Measurements from ENCODE around the gene DPF3.

Gene DPF3

DNA sequence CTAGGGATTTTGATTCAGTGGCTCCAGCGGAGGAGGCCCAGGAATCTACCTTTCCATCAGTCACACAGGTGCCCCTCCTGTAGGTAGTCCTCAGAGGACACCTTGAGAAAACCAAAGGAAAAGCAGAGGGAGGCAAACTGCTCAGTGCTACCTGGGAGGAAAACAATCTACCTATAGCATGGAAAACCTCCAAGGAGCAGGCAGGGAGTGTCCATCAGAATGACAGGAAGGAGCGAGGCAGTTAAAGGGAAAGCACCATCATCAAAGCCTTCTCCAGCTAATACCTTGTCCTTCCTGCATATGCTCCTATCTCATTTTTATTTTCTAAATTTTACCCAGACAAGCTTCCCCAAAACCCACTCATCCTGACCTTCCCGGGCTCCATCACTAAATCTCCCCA, 25.4 kb downstream of the DPF3 start:
- ChIA-PET CTCF (no interaction called here), POLR2A (no interaction called here)
- DNase-seq (ENCODE audit: extremely low spot score) = no peak
- TF ChIP-seq, protein P1, sequence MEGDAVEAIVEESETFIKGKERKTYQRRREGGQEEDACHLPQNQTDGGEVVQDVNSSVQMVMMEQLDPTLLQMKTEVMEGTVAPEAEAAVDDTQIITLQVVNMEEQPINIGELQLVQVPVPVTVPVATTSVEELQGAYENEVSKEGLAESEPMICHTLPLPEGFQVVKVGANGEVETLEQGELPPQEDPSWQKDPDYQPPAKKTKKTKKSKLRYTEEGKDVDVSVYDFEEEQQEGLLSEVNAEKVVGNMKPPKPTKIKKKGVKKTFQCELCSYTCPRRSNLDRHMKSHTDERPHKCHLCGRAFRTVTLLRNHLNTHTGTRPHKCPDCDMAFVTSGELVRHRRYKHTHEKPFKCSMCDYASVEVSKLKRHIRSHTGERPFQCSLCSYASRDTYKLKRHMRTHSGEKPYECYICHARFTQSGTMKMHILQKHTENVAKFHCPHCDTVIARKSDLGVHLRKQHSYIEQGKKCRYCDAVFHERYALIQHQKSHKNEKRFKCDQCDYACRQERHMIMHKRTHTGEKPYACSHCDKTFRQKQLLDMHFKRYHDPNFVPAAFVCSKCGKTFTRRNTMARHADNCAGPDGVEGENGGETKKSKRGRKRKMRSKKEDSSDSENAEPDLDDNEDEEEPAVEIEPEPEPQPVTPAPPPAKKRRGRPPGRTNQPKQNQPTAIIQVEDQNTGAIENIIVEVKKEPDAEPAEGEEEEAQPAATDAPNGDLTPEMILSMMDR (IDR thresholded peaks at IDR 0.05; ENCODE audit: control extremely low read depth, extremely low read depth, low read depth, missing control alignments) = no peak

DNA sequence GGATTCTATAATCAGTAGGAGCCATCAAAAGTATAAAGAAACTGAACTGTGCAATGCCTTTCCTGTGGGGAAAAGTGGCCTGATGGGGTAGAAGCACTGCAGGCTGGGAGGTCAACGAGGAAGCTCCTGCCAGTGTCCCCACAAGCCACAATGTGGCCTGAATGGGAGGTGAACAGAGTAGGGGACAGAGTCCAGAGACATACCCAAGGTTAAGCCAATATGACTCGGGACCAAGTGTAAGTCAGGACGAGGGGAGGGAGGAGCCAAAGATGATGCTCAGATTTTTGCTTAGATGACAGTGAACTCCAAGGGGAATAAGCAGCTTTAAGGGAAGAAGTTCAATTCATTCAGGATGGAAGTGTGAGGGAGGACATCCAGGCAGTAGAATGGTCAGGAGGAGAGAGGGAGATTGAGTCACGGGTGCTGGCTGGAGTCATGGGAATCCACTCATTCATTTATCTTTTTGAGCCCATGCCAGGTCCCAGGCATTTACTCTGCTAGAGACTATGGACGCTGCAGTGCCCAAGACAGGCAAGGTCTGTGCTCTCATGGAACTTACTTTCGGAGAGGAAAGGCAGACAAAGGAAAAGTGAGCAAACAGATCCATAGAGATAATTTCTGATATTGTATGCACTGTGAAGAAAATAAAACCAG, 29.1 kb downstream of the DPF3 start:
- CTCF ChIA-PET = interaction anchor here (1.4 to 2.0 kb wide), 3 partner anchors 40 to 84 kb away, joined by 3 to 7 read pairs (median 4); no protein-coding TSS in a partner anchor
- TF ChIP-seq, protein P1 (IDR thresholded peaks at IDR 0.05; ENCODE audit: control extremely low read depth, extremely low read depth, low read depth, missing control alignments) = no peak
- POLR2A ChIA-PET = no interaction called here
- no peak for DNase-seq (ENCODE audit: extremely low spot score)

DNA sequence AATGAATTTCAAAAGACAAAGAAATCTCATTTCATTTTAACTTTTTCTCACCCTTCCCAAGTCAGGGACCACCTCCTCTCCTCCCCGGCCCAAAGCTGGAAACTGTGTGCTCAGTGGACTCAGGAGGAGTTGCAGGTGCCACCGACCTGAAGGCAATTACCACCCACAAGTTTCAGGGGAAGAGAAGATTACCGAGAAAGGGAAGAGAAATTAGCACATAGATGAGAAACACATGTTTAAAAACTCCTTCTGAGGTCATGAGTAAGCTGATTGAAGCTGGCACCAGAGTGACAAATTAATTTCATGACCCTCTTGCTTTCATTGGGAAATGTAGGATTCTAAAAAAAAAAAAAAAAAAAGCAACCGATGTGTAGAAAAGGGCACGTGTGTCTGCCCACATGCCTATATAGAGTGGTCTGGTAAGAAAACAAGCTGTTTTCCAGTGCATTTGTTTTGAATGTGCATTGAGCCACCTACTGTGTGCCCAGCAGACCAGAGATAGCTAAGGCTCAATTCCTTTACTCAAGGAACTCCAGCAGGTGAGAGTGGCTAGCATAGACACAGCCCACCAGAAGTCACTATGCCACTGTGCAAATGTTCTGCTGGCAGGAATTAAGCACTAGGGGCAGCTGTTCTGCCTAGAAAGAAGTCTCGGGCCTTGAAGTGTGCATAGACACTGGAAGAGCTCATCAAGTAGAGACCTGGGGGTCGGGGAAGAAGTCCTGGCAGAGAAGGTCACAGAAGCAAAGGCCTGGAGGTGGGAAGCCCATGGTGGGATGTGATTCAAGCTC, 30.5 kb downstream of the DPF3 start:
- TF ChIP-seq, protein P1 (IDR thresholded peaks at IDR 0.05; ENCODE audit: control extremely low read depth, extremely low read depth, low read depth, missing control alignments) = peak; percentile 5
- ChIA-PET CTCF (interaction anchor here (1.2 to 2.0 kb wide), 7 partner anchors 9 to 227 kb away, joined by 3 to 10 read pairs (median 6); no protein-coding TSS in a partner anchor), POLR2A (interaction anchor here (0.6 kb wide), 2 partner anchors 67 to 182 kb away, joined by 3 to 6 read pairs; no protein-coding TSS in a partner anchor)
- DNase-seq (ENCODE audit: extremely low spot score) = peak; percentile 25

DNA sequence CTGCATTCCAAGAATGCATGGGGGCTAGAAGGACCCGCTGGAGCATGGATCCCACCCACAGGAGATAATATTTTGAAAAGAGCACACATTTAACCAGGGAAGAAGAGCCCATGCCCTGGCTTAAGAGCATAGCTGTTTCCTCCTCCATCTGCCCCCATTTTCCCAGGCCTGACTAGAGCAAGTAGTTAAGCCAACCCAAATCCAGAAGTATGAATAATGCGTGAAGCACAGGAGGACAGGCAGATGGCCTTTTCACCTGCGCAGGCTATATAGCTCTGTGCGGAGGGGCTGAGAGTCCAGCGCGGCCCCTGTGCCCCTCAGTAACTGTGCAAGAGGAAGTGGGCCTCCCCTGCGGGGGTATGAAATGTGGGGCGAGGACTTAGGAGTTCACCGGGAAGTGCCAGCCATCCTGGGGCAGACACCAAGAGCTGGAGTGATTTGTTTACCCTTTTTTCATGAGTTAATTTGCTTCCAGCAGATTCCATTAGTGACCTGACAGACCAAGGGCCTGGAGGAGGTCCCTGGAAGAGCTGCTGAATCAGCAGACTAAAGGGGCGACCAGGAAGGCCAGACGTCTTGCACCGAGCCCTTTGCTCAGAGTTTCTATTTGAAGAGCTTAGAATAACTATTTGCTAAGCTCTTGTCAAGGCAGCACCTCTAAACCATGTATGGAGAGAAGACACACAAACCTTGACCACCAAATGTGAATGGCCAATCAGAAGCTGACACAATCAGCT, 37.2 kb downstream of the DPF3 start:
- ChIA-PET CTCF (interaction anchor here (1.0 to 1.4 kb wide), 4 partner anchors 27 to 58 kb away, joined by 3 read pairs; no protein-coding TSS in a partner anchor), POLR2A (no interaction called here)
- no peak for DNase-seq (ENCODE audit: extremely low spot score)

DNA sequence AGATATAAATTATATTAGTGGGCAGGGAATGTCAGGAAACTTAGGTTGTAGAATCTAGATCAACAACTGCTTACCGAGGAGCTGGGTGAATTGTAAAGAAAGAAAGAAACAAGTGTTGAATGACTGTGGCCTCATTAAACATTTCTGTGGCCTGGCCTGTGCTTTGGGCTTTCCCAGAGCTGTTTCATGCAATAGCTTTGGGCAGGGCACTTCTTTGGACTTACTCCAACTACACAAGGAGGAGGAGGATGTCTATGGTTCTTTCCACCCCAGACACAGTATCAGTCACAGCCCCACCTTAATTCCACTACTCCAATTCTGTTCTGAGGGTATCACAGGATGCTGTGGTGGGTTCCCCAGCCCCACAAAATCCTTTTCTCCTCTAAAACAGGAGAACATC, 38.0 kb downstream of the DPF3 start:
- POLR2A ChIA-PET = no interaction called here
- CTCF ChIA-PET = interaction anchor here (1.0 to 1.9 kb wide), 4 partner anchors 8 to 49 kb away, joined by 3 to 6 read pairs (median 4); no protein-coding TSS in a partner anchor
- TF ChIP-seq, protein P1 (IDR thresholded peaks at IDR 0.05; ENCODE audit: control extremely low read depth, extremely low read depth, low read depth, missing control alignments) = no peak
- no peak for DNase-seq (ENCODE audit: extremely low spot score)

More for the DNA sequence above, 37.2 kb downstream of the DPF3 start:
- TF ChIP-seq, protein P1 (IDR thresholded peaks at IDR 0.05; ENCODE audit: control extremely low read depth, extremely low read depth, low read depth, missing control alignments) = no peak

DNA sequence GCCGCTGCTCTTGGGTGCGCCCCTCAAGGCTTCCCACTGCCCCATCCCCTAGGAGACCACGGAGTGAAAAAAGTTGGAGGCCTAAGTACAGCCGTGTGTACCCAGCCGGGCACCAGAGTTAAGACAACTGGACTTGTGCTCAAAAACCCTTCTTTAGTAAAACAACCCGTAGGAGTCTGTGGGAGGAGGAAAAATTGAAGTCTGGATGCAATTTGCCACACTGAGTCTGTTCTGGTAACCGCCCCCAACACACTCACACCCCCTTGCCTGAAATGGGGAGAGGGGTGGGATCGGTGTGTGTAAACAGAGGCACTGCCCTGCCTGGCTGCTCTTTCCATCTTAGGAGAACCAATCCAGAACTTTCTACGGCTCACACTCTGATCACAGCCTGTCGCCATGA, 41.7 kb downstream of the DPF3 start:
- POLR2A ChIA-PET = no interaction called here
- CTCF ChIA-PET = no interaction called here
- TF ChIP-seq, protein P1 (IDR thresholded peaks at IDR 0.05; ENCODE audit: control extremely low read depth, extremely low read depth, low read depth, missing control alignments) = no peak
- DNase-seq (ENCODE audit: extremely low spot score) = no peak

Data from GM10248 (cell line).